MV-4-11 (cell line): ENCODE measurements around the gene PARD3.
A peak's percentile ranks its signal among the peaks of the same experiment; 100 is the strongest.

Experiments used
- DNase-seq: peaks from one replicate; lab custom pipeline; 2025; lab: John Stamatoyannopoulos, UW

PARD3 gene

GRCh38 chr10:34618611-34619010, 196.5 kb downstream of the PARD3 start:
- DNase-seq, result no peak

GRCh38 chr10:34615770-34616169, 199.3 kb downstream of the PARD3 start:
- DNase-seq, result no peak

GRCh38 chr10:34613491-34613890, 201.6 kb downstream of the PARD3 start:
- DNase-seq, result no peak

GRCh38 chr10:34612938-34613337, 202.2 kb downstream of the PARD3 start:
- DNase-seq, result no peak

- no peak for DNase-seq
Observed at GRCh38 chr10:34612446-34612845, 202.7 kb downstream of the PARD3 start.

- no peak for DNase-seq
Observed at GRCh38 chr10:34609287-34609940, 205.7 kb downstream of the PARD3 start.

GRCh38 chr10:34607894-34608293, 207.2 kb downstream of the PARD3 start:
- no peak for DNase-seq

- DNase-seq, result no peak
Observed at GRCh38 chr10:34606890-34607289, 208.2 kb downstream of the PARD3 start.

- DNase-seq, result no peak
Observed at GRCh38 chr10:34602478-34602877, 212.6 kb downstream of the PARD3 start.

GRCh38 chr10:34601691-34602090, 213.4 kb downstream of the PARD3 start:
- DNase-seq, result no peak

GRCh38 chr10:34599026-34599795, 215.9 kb downstream of the PARD3 start:
- DNase-seq, result no peak

- DNase-seq, result no peak
Observed at GRCh38 chr10:34596351-34596750, 218.7 kb downstream of the PARD3 start.

GRCh38 chr10:34593930-34594329, 221.2 kb downstream of the PARD3 start:
- no peak for DNase-seq

- no peak for DNase-seq
Observed at GRCh38 chr10:34593374-34593890, 221.7 kb downstream of the PARD3 start.

GRCh38 chr10:34590793-34591192, 224.3 kb downstream of the PARD3 start:
- no peak for DNase-seq

GRCh38 chr10:34589275-34589674, 225.8 kb downstream of the PARD3 start:
- no peak for DNase-seq

GRCh38 chr10:34587680-34588019, 227.4 kb downstream of the PARD3 start:
- no peak for DNase-seq

- DNase-seq, result no peak
Observed at GRCh38 chr10:34587002-34587679, 228.0 kb downstream of the PARD3 start.

- DNase-seq, result no peak
Observed at GRCh38 chr10:34585422-34586112, 229.5 kb downstream of the PARD3 start.

GRCh38 chr10:34584164-34584563, 230.9 kb downstream of the PARD3 start:
- DNase-seq, result peak; percentile 91

- no peak for DNase-seq
Observed at GRCh38 chr10:34581801-34582532, 233.1 kb downstream of the PARD3 start.

- DNase-seq, result no peak
Observed at GRCh38 chr10:34580643-34581042, 234.5 kb downstream of the PARD3 start.
